Heart left ventricle (tissue), 16 donors: ENCODE measurements around the gene CLDN11. TPM values are rescaled to one million over a fixed set of nuclear protein-coding genes. Genes with fewer than 3 reads are reported as not detected.

Source experiments
- ATAC-seq, 4 donors: fragments of 200-7000 bp; cut with Tn5 transposase; one replicate each; pipeline ENCODE4 v1.9.1; 2020 to 2022; ENCODE audit warnings: moderate library complexity in 4 of 4, mild to moderate bottlenecking in 3 of 4, moderate number of reproducible peaks in 1 of 4
- DNase-seq, 5 donors: peaks; one replicate each; pipeline ENCODE4 v3.0.0-alpha.2; 2020
- H3K27ac ChIP-seq, 12 donors: fragments of 200-600 bp; sonication (generic) in 4 of 12; one replicate each; pipeline versions ENCODE4 v1.5.0 to v1.8.0; 2016 to 2022; ENCODE audit warnings: mild to moderate bottlenecking in 2 of 12
- H3K27me3 ChIP-seq, 9 donors: fragments of 200-600 bp; sonication (generic) in 2 of 9; one replicate each; pipeline versions ENCODE4 v1.5.1 to v1.8.0; 2016 to 2022; ENCODE audit warnings: mild to moderate bottlenecking in 3 of 9
- H3K36me3 ChIP-seq, 9 donors: fragments of 200-600 bp; sonication (generic) in 2 of 9; one replicate each; pipeline versions ENCODE4 v1.5.0 to v1.8.0; 2018 to 2022; ENCODE audit warnings: mild to moderate bottlenecking in 2 of 9
- H3K4me1 ChIP-seq, 12 donors: fragments of 200-600 bp; sonication (generic) in 4 of 12; one replicate each; pipeline versions ENCODE4 v1.5.0 to v1.8.0; 2016 to 2022; ENCODE audit warnings: mild to moderate bottlenecking in 3 of 12
- H3K4me3 ChIP-seq, 12 donors: fragments of 200-600 bp; sonication (generic) in 4 of 12; one replicate each; pipeline versions ENCODE4 v1.5.0 to v1.8.0; 2017 to 2022; ENCODE audit warnings: mild to moderate bottlenecking in 9 of 12, moderate library complexity in 4 of 12
- H3K9me3 ChIP-seq, 12 donors: fragments of 200-600 bp; sonication (generic) in 4 of 12; one replicate each; pipeline versions ENCODE4 v1.5.0 to v1.8.0; 2016 to 2022; ENCODE audit warnings: mild to moderate bottlenecking in 1 of 12
- POLR2A ChIP-seq, 2 donors: fragments of 450-650 bp; IDR thresholded peaks; one replicate each; pipeline ENCODE4 v1.6.1; 2017; ENCODE audit warnings: antibody characterized with exemption in 2 of 2, mild to moderate bottlenecking in 2 of 2, moderate library complexity in 2 of 2
- WGBS, 4 donors: extraction: QIAGEN DNeasy Blood & Tissue Kit in 2 of 4; methylation state at CpG; one replicate each; pipeline versions ENCODE4 v1.1.5 to v1.1.7; 2013 to 2018; 5-methylcytosine and 5-hydroxymethylcytosine counted together
- intact Hi-C, 10 donors: fragments of 100-400 bp; cut with DNase I; formaldehyde crosslinking; loops; one replicate each; pipeline versions ENCODE4 v1.11.1 to v1.14.2; 2022
- polyA plus RNA-seq, 2 donors: library from polyadenylated mRNA; stranded (reverse); fragments of 200-250 nt; gene quantifications; one replicate each; pipeline ENCODE4 v1.2.3, GENCODE V29; 2013
- total RNA-seq, 9 donors: library from RNA; depleted of rRNA in 2 of 9; stranded (reverse); fragments of >200 nt in 2 of 9; fragmentation: NEBNext Ultra II Directional in 3 of 9; extraction: Animal tissue kit (Norgen Biotek cat#: 25700) in 3 of 9; gene quantifications; one replicate each; pipeline versions ENCODE4 v1.1.0 to v1.2.4, GENCODE V29; 2016 to 2023
- TF ChIP-seq, protein P1 (sequence below), 12 donors: fragments of 200-600 bp; sonication (generic) in 4 of 12; IDR thresholded peaks; one replicate each; pipeline versions ENCODE4 v1.5.0 to v1.8.0; 2018 to 2022; ENCODE audit warnings: antibody characterized with exemption in 12 of 12, mild to moderate bottlenecking in 5 of 12
- donor health status: ischemic (EF 13 %, LVEDD 7.1; RV severe dilation, severe dysfunction).
- donor health status: healthy with polysubstance abuse.
- donor health status: DM: no; HTN: yes; CAD: no.
- donor health status: DM: no; HTN: no; CAD: no.
- donor health status: ischemic (EF 25% LVEDD 6.9; RV normal size, moderate dysfunction).
- donor health status: ischemic (EF 25% LVEDD 5.7; RV mildly dilated, moderate dysfunction).
- donor health status: healthy.
- donor health status: DM: yes; HTN: yes; CAD: no.
- donor health status: ischemic (EF 35%, LVEDD 5.7; RV mildly dilated, moderate dysfunction).
- donor health status: nonischemic (EF 11% LVEDD 7.7; RV severe dilation, severe dysfunction).
- donor health status: DM: yes; HTN: yes; CAD: no.
- donor health status: PGD.
- donor health status: ischemic (EF 29% LVEDD 5.4; RV normal size, mild dysfunction).
- donor health status: nonischemic (EF 23%, LVEDD 6.1; RV moderate dilation, normal function).

The CLDN11 gene
- total and polyA plus RNA-seq, 11 donors: 1.5 to 12.5 (median 3.0) TPM

DNA sequence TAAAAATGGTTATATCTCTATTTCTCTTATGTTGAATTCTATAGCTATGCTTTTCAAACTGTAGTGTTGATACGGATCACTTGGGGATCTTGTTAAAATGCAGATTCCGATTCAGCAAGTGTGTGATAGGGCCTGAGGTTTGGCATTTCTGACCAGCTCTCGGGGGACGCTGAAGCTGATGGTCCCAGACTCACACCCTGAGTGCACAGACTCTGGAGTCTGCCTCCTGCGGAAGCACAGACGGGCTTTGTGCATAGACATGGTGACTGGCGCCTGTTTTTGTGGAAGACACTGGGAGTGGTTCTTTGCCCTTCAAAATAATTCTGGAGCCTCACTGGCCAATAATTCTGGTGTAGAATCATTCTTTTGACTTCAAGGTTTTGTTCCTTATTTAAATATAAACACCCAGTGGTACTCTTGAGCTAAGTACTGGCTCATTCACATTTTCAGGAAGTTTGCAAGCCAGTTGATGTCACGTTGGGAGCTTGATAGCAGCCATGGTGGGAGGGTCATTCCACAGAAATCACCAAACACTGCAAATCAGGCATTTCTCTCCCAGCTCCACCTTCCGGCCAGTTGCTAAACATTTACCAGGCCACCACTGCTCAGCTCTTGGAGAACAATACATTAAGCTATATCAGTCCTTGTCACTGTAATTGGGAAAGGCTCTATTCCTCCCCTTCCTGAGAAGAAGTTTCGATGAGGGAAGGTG lies 19.2 kb downstream of the CLDN11 start:
- TF ChIP-seq, protein P1, sequence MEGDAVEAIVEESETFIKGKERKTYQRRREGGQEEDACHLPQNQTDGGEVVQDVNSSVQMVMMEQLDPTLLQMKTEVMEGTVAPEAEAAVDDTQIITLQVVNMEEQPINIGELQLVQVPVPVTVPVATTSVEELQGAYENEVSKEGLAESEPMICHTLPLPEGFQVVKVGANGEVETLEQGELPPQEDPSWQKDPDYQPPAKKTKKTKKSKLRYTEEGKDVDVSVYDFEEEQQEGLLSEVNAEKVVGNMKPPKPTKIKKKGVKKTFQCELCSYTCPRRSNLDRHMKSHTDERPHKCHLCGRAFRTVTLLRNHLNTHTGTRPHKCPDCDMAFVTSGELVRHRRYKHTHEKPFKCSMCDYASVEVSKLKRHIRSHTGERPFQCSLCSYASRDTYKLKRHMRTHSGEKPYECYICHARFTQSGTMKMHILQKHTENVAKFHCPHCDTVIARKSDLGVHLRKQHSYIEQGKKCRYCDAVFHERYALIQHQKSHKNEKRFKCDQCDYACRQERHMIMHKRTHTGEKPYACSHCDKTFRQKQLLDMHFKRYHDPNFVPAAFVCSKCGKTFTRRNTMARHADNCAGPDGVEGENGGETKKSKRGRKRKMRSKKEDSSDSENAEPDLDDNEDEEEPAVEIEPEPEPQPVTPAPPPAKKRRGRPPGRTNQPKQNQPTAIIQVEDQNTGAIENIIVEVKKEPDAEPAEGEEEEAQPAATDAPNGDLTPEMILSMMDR (IDR thresholded peaks at IDR 0.05): no peak
- TF ChIP-seq POLR2A (IDR thresholded peaks at IDR 0.05): no peak
- Histone ChIP-seq H3K9me3 (no peaks in the 10 kb centered on the region), H3K27ac (no peak overlapping the region), H3K4me3 (no peak overlapping the region), H3K27me3 (no peaks in the 10 kb centered on the region), H3K36me3 (peaks cover 0 to 20% (median 0%) of the 10 kb centered on the region in 9 donors), H3K4me1 (no peaks in the 10 kb centered on the region)
- DNase-seq (no peak), ATAC-seq (no peak)
- intact Hi-C loops: no loop called here
- 71 to 80% (median 77%) methylated on average over 10 of the region's 10 CpGs for WGBS, 4 donors

DNA sequence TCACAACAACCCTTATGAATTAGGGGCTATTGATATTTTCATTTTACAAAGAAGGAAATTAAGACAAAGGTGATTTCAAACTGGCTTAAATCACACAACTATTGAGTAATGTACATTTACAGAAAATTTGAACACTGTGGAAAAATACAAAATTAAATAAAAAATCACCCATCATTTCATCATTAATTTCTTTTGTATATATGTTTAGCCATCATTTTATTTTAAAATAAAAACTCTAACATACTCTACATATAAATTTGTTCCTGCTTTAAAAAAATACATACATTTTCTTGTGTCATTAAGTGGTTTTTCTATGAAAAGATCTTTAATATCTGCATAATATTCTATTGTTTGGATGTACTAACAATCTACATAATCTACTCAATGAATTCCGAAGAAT lies 20.2 kb downstream of the CLDN11 start:
- no peak for TF ChIP-seq POLR2A (IDR thresholded peaks at IDR 0.05)
- TF ChIP-seq, protein P1 (IDR thresholded peaks at IDR 0.05): no peak
- Histone ChIP-seq H3K9me3 (no peaks in the 10 kb centered on the region), H3K27ac (no peak overlapping the region), H3K4me3 (no peak overlapping the region), H3K36me3 (peaks cover 0 to 18% (median 0%) of the 10 kb centered on the region in 9 donors), H3K4me1 (no peaks in the 10 kb centered on the region), H3K27me3 (no peaks in the 10 kb centered on the region)
- intact Hi-C loops: no loop called here
- DNase-seq (no peak), ATAC-seq (no peak)
- WGBS, 4 donors: 86 to 97% (median 91%) methylated on average over 1 of the region's 1 CpG

DNA sequence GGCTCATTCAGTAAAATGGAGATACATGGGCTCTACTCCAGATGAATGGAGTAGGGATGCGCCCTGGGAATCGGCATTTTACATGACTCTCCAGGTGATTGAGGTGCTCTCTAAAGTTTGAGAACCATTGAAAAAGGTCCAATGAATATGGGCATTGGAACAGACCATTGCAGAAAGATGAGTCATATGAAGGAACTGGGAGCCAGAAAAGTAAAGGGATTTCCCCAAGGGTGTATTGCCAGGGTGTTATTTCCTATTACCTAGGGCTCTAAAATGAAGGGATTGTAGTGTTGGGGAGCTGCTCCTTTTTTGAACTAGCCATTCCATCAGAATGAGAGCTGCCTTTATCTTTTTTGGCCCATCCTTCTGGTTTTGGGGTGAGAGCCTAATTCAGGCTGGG lies 21.7 kb downstream of the CLDN11 start:
- no peak for ATAC-seq
- H3K36me3 ChIP-seq: peaks cover 0 to 12% (median 0%) of the 10 kb centered on the region in 9 donors
- intact Hi-C loops: no loop called here
- TF ChIP-seq, protein P1 (IDR thresholded peaks at IDR 0.05): no peak
- no peak for TF ChIP-seq POLR2A (IDR thresholded peaks at IDR 0.05)
- H3K4me3 ChIP-seq: no peak overlapping the region
- no peak for DNase-seq
- H3K27me3 ChIP-seq: no peaks in the 10 kb centered on the region
- no peak overlapping the region for H3K27ac ChIP-seq
- no peaks in the 10 kb centered on the region for H3K9me3 ChIP-seq
- WGBS, 4 donors: 94 to 99% (median 97%) methylated on average over 2 of the region's 2 CpGs
- no peaks in the 10 kb centered on the region for H3K4me1 ChIP-seq

DNA sequence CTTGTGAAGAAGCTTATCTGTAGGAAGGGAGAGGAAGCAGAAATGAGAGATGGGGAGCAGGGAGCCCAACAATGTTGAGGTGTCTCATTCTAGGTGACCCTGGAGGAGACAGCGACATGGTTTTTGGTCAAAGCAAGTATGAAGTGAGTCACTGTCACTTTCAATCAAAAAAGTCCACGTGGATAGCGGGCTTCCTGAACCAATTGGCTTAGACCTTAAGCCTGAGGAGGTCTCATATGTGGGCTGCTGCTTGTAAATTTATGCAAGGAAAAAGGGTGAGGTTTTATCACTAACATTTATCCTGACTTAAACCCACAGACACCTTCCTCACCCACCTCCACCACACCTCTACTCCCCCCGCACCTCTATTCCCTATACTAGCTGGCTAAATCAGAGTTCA lies 22.7 kb downstream of the CLDN11 start:
- ATAC-seq: no peak
- WGBS, 4 donors: 92 to 96% (median 93%) methylated on average over 4 of the region's 4 CpGs

More for the DNA sequence above, 22.7 kb downstream of the CLDN11 start:
- TF ChIP-seq, protein P1 (IDR thresholded peaks at IDR 0.05): no peak
- no peak for TF ChIP-seq POLR2A (IDR thresholded peaks at IDR 0.05)
- Histone ChIP-seq H3K4me1 (no peaks in the 10 kb centered on the region), H3K36me3 (peaks cover 0 to 3% (median 0%) of the 10 kb centered on the region in 9 donors), H3K27me3 (no peaks in the 10 kb centered on the region), H3K27ac (no peak overlapping the region), H3K9me3 (no peaks in the 10 kb centered on the region), H3K4me3 (no peak overlapping the region)
- no peak for DNase-seq
- intact Hi-C loops: no loop called here
